ENCODE data around the gene FNTB.

- TF ChIP-seq AFF4 (CRISPR knock-in tag; IDR thresholded peaks at IDR 0.05; ENCODE audit: borderline replicate concordance) (no peak), ZNF219 (CRISPR knock-in tag; IDR thresholded peaks at IDR 0.05; ENCODE audit: borderline replicate concordance) (no peak), CTCF (IDR thresholded peaks at IDR 0.05) (no peak), SP1 (CRISPR knock-in tag; conservative IDR thresholded peaks at IDR 0.05) (no peak), ETV6 (CRISPR knock-in tag; IDR thresholded peaks at IDR 0.05) (no peak), NR2C2 (CRISPR knock-in tag; IDR thresholded peaks at IDR 0.05) (no peak), MAX (CRISPR knock-in tag; IDR thresholded peaks at IDR 0.05) (no peak), CREM (CRISPR knock-in tag; IDR thresholded peaks at IDR 0.05) (no peak), PRRX2 (CRISPR knock-in tag; IDR thresholded peaks at IDR 0.05) (no peak), E2F4 (CRISPR knock-in tag; IDR thresholded peaks at IDR 0.05; ENCODE audit: borderline replicate concordance, low read depth) (no peak), SMAD3 (CRISPR knock-in tag; IDR thresholded peaks at IDR 0.05; ENCODE audit: borderline replicate concordance) (no peak)
Observed at GRCh38 chr14:65033181-65033580, 46.5 kb downstream of the FNTB start.
